Right lobe of liver (tissue), 6 donors: ENCODE measurements around the gene PABPN1. TPM values are rescaled to one million over a fixed set of nuclear protein-coding genes. Genes with fewer than 3 reads are reported as not detected.

Experiments used
- ATAC-seq, 4 donors: fragments of 200-7000 bp; cut with Tn5 transposase; one replicate each; pipeline ENCODE4 v1.9.1; 2020; ENCODE audit warnings: mild to moderate bottlenecking in 4 of 4, moderate library complexity in 4 of 4
- DNase-seq, 3 donors: peaks; one replicate each; pipeline ENCODE4 v3.0.0-alpha.2; 2020
- H3K27ac ChIP-seq, 3 donors: fragments of 200-600 bp; one replicate each; pipeline ENCODE4 v1.8.0; 2022
- H3K27me3 ChIP-seq, 2 donors: fragments of 200-600 bp; one replicate each; pipeline ENCODE4 v1.8.0; 2022
- H3K36me3 ChIP-seq, 4 donors: fragments of 200-600 bp; sonication (generic) in 1 of 4; one replicate each; pipeline versions ENCODE4 v1.5.1 to v1.8.0; 2017 to 2022; ENCODE audit warnings: control low read depth in 1 of 4
- H3K4me1 ChIP-seq, 4 donors: fragments of 200-600 bp; sonication (generic) in 1 of 4; one replicate each; pipeline versions ENCODE4 v1.5.1 to v1.8.0; 2017 to 2022; ENCODE audit warnings: control low read depth in 1 of 4
- H3K4me3 ChIP-seq, 3 donors: fragments of 200-600 bp; one replicate each; pipeline ENCODE4 v1.8.0; 2022
- H3K9me3 ChIP-seq, 4 donors: fragments of 200-600 bp; sonication (generic) in 1 of 4; one replicate each; pipeline versions ENCODE4 v1.5.1 to v1.8.0; 2017 to 2022; ENCODE audit warnings: control low read depth in 1 of 4
- POLR2A ChIP-seq: fragments of 450-650 bp; IDR thresholded peaks from one replicate; pipeline ENCODE4 v1.6.1; 2017; ENCODE audit warnings: antibody characterized with exemption, mild to moderate bottlenecking
- WGBS: methylation state at CpG from one replicate; pipeline ENCODE4 v1.1.6; 2018; ENCODE audit warnings: low coverage, low lambda C conversion rate; ENCODE audit not compliant: insufficient coverage; ENCODE audit errors: missing lambda C conversion rate; 5-methylcytosine and 5-hydroxymethylcytosine counted together
- intact Hi-C, 2 donors: fragments of 100-400 bp; cut with DNase I; formaldehyde crosslinking; loops; one replicate each; pipeline versions ENCODE4 v1.11.2 to v1.14.1; 2022
- total RNA-seq, 6 experiments: library from RNA; depleted of rRNA in 2 of 6; stranded (reverse); fragments of >200 nt in 2 of 6; fragmentation: NEBNext Ultra II Directional in 3 of 6; extraction: Animal tissue kit (Norgen Biotek cat#: 25700) in 3 of 6; gene quantifications; one replicate each; pipeline versions ENCODE4 v1.1.0 to v1.2.4, GENCODE V29; 2016 to 2023
- TF ChIP-seq, protein P1 (sequence below), 4 donors: fragments of 200-600 bp in 3 of 4; fragments of 450-650 bp in 1 of 4; IDR thresholded peaks; one replicate each; pipeline versions ENCODE4 v1.5.1 to v1.8.0; 2016 to 2022; ENCODE audit warnings: antibody characterized with exemption in 4 of 4, mild to moderate bottlenecking in 2 of 4
- donor health status: DM: no; HTN: yes; CAD: no.
- donor health status: DM: no; HTN: no; CAD: no.
- donor health status: DM: no; HTN: no; CAD: no.
- donor health status: DM: no; HTN: yes; CAD: no.
- donor health status: DM: no; HTN: yes; CAD: no.

PABPN1 gene
- total RNA-seq, 6 experiments from 2014 or later = 23.6 to 95.3 (median 64.6) TPM

DNA sequence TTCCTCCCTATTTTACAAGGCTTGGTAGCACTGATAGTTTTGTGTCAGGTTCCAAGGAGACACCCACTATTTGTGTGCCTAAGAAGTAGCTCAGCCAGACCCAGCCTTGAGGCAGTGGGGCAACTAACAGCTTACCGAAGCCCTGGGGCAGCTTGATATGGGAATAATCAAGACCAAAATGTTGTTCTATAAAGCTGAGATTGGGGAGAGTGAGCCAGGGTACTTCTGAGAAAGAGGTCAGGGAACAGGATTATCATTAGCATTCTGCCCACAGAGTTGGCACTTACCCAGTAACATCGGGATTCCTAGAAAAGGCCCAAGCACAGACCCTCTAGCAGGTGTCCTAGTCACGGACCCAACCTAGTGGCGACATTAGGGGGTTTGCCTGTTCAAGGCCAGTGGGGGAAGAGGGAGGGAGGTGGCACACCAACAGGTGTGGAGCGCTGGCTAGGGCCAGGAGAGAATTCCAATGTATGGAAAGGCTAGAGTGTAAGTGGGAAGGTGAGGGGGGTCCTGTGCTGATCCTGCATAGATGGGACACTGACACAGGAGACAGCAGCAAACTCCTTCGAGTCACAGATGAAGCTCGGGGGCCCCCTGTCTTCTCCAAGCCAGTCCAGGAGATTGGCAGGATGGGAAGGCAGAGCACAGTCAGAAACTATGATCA, 23.5 kb upstream of the PABPN1 start:
- DNase-seq = no peak
- intact Hi-C loops = no loop called here
- Histone ChIP-seq H3K27me3 (no peaks in the 10 kb centered on the region), H3K36me3 (peaks cover 0 to 10% (median 0%) of the 10 kb centered on the region in 4 donors), H3K4me1 (peaks cover 0 to 11% (median 3%) of the 10 kb centered on the region in 4 donors), H3K27ac (no peak overlapping the region), H3K9me3 (no peaks in the 10 kb centered on the region), H3K4me3 (no peak overlapping the region)
- 81% methylated on average over 4 of the region's 7 CpGs for WGBS
- ATAC-seq = no peak
- no peak for TF ChIP-seq POLR2A
- TF ChIP-seq, protein P1, sequence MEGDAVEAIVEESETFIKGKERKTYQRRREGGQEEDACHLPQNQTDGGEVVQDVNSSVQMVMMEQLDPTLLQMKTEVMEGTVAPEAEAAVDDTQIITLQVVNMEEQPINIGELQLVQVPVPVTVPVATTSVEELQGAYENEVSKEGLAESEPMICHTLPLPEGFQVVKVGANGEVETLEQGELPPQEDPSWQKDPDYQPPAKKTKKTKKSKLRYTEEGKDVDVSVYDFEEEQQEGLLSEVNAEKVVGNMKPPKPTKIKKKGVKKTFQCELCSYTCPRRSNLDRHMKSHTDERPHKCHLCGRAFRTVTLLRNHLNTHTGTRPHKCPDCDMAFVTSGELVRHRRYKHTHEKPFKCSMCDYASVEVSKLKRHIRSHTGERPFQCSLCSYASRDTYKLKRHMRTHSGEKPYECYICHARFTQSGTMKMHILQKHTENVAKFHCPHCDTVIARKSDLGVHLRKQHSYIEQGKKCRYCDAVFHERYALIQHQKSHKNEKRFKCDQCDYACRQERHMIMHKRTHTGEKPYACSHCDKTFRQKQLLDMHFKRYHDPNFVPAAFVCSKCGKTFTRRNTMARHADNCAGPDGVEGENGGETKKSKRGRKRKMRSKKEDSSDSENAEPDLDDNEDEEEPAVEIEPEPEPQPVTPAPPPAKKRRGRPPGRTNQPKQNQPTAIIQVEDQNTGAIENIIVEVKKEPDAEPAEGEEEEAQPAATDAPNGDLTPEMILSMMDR (IDR thresholded peaks at IDR 0.05) = no peak

DNA sequence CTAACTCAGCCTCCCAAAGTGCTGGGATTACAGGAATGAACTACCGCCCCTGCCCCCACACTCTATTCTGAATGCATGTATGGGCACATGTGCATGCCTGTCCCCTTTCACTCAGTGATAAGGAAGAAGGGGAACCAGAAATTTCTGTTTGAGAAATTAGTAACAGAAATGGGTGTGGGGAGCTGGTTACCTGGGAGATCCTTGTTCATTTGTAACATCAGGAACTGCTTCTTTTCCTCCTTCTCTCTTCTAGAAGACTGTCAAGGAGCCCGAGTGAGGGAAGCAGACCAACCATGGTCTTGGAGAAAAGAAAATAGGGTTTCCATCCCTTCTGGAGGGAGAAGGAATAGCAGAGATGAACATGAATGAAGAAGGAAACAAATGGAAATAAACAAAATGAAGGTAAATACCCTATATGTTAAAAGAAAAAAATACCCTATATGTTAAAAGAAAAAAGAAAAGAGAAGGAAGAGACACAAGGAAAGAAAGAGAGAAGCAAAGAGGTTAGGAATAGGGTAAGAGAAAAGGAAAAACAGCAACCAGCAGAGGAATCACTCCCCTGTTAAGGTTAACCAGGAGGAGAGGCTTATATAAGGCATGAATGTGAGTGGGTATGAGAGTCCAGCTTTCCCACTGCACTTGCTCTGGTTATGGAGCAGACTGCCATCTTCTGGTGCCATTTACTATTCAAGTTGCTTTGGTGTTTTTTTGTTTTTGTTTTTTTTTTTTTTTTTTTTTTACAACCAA, 21.9 kb upstream of the PABPN1 start:
- DNase-seq (no peak), ATAC-seq (no peak)
- H3K27ac ChIP-seq = peak overlapping the region in 1 of 3 donors; percentile 98
- TF ChIP-seq, protein P1 (IDR thresholded peaks at IDR 0.05) = peak in 2 of 4 donors; percentile 22
- TF ChIP-seq POLR2A = no peak
- H3K4me3 ChIP-seq = no peak overlapping the region
- H3K4me1 ChIP-seq = peaks cover 0 to 11% (median 3%) of the 10 kb centered on the region in 4 donors
- peaks cover 0 to 10% (median 0%) of the 10 kb centered on the region in 4 donors for H3K36me3 ChIP-seq
- no peaks in the 10 kb centered on the region for H3K9me3 ChIP-seq
- no peaks in the 10 kb centered on the region for H3K27me3 ChIP-seq
- WGBS = 66% methylated on average over 2 of the region's 2 CpGs
- intact Hi-C loops = no loop called here

DNA sequence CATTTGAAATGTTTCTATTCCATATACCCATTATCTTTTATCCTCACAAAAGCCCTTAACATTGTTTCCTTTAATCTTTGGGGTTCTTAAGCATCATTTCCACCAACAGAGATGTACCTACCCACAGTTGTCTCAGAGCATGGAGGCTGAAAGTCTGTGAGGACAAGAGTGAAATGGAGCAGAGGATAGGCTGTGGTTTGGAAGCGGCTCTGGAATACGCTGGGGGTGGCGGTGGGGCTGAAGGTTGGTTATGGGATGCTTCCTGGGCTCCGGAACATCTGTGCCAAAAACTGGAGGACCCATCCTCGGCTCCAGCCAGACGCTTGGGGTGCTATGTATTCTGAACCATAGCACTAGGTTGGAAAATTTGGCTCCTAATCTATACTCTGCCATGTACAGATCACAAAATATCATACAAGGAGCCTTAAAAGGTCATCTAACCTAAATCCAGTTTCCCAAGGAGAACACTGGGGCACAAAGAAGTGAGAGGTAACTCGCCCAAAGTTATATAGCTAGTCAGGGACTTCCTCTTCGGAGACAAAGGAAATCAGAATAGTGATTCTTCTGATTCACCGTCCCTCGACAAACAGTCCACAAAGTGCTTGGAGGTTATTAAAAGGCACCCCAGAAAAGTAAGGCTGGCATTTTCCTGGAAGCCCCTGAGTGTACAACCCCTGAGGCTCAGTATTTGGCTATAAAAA, 21.1 kb upstream of the PABPN1 start:
- no peaks in the 10 kb centered on the region for H3K9me3 ChIP-seq
- H3K4me3 ChIP-seq = peak overlapping the region; percentile 55 to 81 (median 60)
- H3K4me1 ChIP-seq = peaks cover 0 to 5% (median 2%) of the 10 kb centered on the region in 4 donors
- intact Hi-C loops = no loop called here
- DNase-seq (no peak), ATAC-seq (no peak)
- peaks cover 0 to 10% (median 0%) of the 10 kb centered on the region in 4 donors for H3K36me3 ChIP-seq
- 76% methylated on average over 10 of the region's 10 CpGs for WGBS
- H3K27ac ChIP-seq = peak overlapping the region; percentile 94 to 99 (median 98)
- TF ChIP-seq, protein P1 (IDR thresholded peaks at IDR 0.05) = no peak
- TF ChIP-seq POLR2A = no peak
- no peaks in the 10 kb centered on the region for H3K27me3 ChIP-seq

DNA sequence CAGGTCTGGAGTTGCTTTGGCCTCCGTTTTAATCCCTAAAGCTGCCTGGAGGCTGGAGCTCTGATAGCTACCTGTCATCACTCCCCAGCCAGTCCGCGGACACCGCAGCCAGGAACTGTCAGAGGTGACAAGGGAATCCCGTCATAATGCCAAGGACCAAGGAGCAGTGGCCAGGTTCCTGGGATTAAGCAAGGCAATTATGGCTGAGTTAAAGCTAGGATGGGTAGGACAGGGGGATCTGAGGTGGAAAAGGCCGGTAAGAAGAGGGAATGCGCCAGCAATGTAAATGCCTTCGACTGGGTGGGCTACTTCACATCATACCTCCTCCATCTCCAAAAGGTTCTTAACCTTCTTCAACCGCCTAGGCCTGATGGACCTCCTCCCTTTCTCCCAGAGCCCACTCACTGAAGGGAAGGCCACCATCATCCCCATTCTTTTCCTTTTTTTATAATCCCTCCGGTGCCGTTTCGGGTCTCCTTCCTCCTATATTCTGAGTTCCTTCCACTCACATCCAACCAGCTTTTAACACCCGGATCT, 20.5 kb upstream of the PABPN1 start:
- peaks cover 0 to 10% (median 0%) of the 10 kb centered on the region in 4 donors for H3K36me3 ChIP-seq
- peak overlapping the region; percentile 55 to 81 (median 60) for H3K4me3 ChIP-seq
- ATAC-seq (peak in 1 of 4 donors; percentile 4), DNase-seq (peak; percentile 44 to 67 (median 62))
- TF ChIP-seq, protein P1 (IDR thresholded peaks at IDR 0.05) = no peak
- TF ChIP-seq POLR2A = no peak
- H3K4me1 ChIP-seq = peaks cover 0 to 7% (median 2%) of the 10 kb centered on the region in 4 donors
- peak overlapping the region; percentile 94 to 99 (median 98) for H3K27ac ChIP-seq
- H3K9me3 ChIP-seq = no peaks in the 10 kb centered on the region
- WGBS = 2% methylated on average over 13 of the region's 13 CpGs
- H3K27me3 ChIP-seq = no peaks in the 10 kb centered on the region
- intact Hi-C loops = no loop called here
